ENCODE results near the gene PCDHGC5. TPM values are rescaled to one million over a fixed set of nuclear protein-coding genes. Genes with fewer than 3 reads are reported as not detected.

Gene PCDHGC5
- total RNA-seq, 4 donors from 2014 or later, result 3.1 to 5.9 (median 3.8) TPM

GRCh38 chr5:141512390-141512910 lies 23.6 kb downstream of the PCDHGC5 start:
- Histone ChIP-seq H3K27ac (peak overlapping the region in 3 of 4 donors; percentile 64 to 81 (median 79)), H3K4me1 (peaks cover 0 to 80% (median 50%) of the 10 kb centered on the region in 4 donors)

GRCh38 chr5:141512911-141513626 lies 24.2 kb downstream of the PCDHGC5 start:
- H3K27me3 ChIP-seq, result no peaks in the 10 kb centered on the region
- peak overlapping the region; percentile 25 to 81 (median 72) for H3K27ac ChIP-seq
- DNase-seq (ENCODE audit: low spot score in 2 of 2), result peak in 1 of 2 donors; percentile 27
- no peaks in the 10 kb centered on the region for H3K9me3 ChIP-seq
- peaks cover 0 to 74% (median 44%) of the 10 kb centered on the region in 4 donors for H3K4me1 ChIP-seq
- WGBS, 2 donors, result 4 to 11% methylated on average over 24 to 40 of the region's 43 CpGs
- peak overlapping the region; percentile 39 to 58 (median 48) for H3K4me3 ChIP-seq
- H3K36me3 ChIP-seq, result peaks cover 0 to 37% (median 0%) of the 10 kb centered on the region in 3 donors
- no peak for TF ChIP-seq EP300 (IDR thresholded peaks at IDR 0.05)
- no peak for TF ChIP-seq CTCF (IDR thresholded peaks at IDR 0.05)
- TF ChIP-seq POLR2A (IDR thresholded peaks at IDR 0.05), result no peak

More at GRCh38 chr5:141512390-141512910, 23.6 kb downstream of the PCDHGC5 start:
- WGBS, 2 donors, result 19 to 21% methylated on average over 28 of the region's 28 CpGs
- no peaks in the 10 kb centered on the region for H3K27me3 ChIP-seq
- peak; percentile 68 to 79 for DNase-seq (ENCODE audit: low spot score in 2 of 2)
- no peaks in the 10 kb centered on the region for H3K9me3 ChIP-seq
- H3K4me3 ChIP-seq, result peak overlapping the region; percentile 39 to 58 (median 48)
- peaks cover 0 to 32% (median 0%) of the 10 kb centered on the region in 3 donors for H3K36me3 ChIP-seq
- TF ChIP-seq POLR2A (IDR thresholded peaks at IDR 0.05) (no peak), CTCF (IDR thresholded peaks at IDR 0.05) (peak; percentile 74 to 86 (median 83))

GRCh38 chr5:141513627-141514329 lies 24.9 kb downstream of the PCDHGC5 start:
- H3K27me3 ChIP-seq, result no peaks in the 10 kb centered on the region
- peak; percentile 57 to 73 for DNase-seq (ENCODE audit: low spot score in 2 of 2)
- peaks cover 0 to 40% (median 0%) of the 10 kb centered on the region in 3 donors for H3K36me3 ChIP-seq
- peak overlapping the region; percentile 25 to 81 (median 67) for H3K27ac ChIP-seq
- H3K4me1 ChIP-seq, result peaks cover 0 to 67% (median 38%) of the 10 kb centered on the region in 4 donors
- peak in 1 of 2 donors; percentile 7 for TF ChIP-seq EP300 (IDR thresholded peaks at IDR 0.05)
- TF ChIP-seq POLR2A (IDR thresholded peaks at IDR 0.05), result no peak
- 8% methylated on average over 28 of the region's 29 CpGs for WGBS, 2 donors
- no peaks in the 10 kb centered on the region for H3K9me3 ChIP-seq
- H3K4me3 ChIP-seq, result peak overlapping the region; percentile 39 to 58 (median 48)

DNA sequence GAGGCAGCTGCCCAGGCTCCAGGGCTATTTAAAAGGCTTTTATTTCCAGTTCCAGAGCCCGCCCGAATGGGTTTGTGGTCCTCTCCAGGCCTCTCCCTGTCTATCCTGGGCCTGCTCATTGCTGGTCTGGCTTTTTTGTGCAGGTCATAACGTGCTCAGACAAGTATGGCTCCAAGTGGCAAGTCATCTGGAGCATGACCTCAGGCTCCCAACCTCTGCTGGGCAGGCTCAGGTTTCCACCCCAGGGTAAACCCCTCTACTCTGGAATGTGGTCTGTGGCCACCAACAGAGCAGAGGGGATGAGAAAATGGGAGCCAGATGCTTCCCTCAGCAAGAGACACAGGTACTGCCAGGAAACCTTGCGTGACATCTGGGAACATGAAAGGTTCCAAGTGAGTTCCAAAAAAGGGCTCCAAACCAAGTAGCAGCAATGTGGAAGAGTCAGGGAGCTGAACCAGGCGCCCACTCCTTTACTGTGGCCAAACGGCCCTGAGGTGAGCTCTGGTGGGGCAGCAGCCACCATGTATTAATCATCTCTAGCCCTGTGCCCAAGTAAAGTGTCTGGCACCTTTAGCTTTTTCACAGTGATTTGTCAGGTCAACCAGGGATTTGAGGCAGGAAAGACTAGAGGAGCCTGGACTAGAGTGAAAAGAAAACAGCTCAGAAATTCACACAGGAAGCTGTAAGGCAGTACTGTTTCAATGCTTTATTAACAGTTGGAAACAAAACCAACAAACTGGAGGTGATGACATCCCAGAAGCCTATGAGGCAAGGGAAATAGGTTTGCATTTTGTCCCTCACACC lies 25.7 kb downstream of the PCDHGC5 start:
- Histone ChIP-seq H3K9me3 (no peaks in the 10 kb centered on the region), H3K27ac (peak overlapping the region; percentile 25 to 81 (median 67)), H3K4me1 (peaks cover 0 to 62% (median 33%) of the 10 kb centered on the region in 4 donors), H3K27me3 (no peaks in the 10 kb centered on the region), H3K4me3 (peak overlapping the region in 1 of 4 donors; percentile 58), H3K36me3 (peaks cover 0 to 45% (median 0%) of the 10 kb centered on the region in 3 donors)
- TF ChIP-seq EP300 (IDR thresholded peaks at IDR 0.05) (no peak), POLR2A (IDR thresholded peaks at IDR 0.05) (no peak), CTCF (IDR thresholded peaks at IDR 0.05) (no peak)
- peak in 1 of 2 donors; percentile 18 for DNase-seq (ENCODE audit: low spot score in 2 of 2)
- 59 to 70% methylated on average over 6 of the region's 6 CpGs for WGBS, 2 donors

DNA sequence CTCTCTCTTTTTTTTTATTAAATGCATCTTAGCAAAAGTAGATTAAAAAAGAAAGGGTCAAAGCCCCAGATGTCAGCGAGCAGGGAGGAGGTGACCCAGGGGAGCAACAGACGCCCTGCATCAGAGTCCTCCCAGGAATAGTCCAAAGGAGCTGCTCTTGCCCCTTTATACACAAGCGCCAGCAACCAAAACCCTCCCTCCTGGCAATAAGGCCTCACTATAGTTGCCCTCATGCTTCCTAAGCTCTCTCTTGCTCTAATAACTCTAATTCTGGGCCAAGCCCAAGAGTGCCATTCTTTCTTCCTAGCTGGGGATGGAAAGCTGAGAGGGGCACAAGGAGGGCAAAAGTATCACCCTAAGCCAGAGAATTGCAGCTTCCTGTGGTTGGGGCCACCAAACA lies 26.3 kb downstream of the PCDHGC5 start:
- H3K9me3 ChIP-seq, result no peaks in the 10 kb centered on the region
- TF ChIP-seq EP300 (IDR thresholded peaks at IDR 0.05) (no peak), CTCF (IDR thresholded peaks at IDR 0.05) (no peak), POLR2A (IDR thresholded peaks at IDR 0.05) (no peak)
- peak overlapping the region in 2 of 4 donors; percentile 79 to 81 for H3K27ac ChIP-seq
- no peak overlapping the region for H3K4me3 ChIP-seq
- H3K27me3 ChIP-seq, result no peaks in the 10 kb centered on the region
- no peak for DNase-seq (ENCODE audit: low spot score in 2 of 2)
- peaks cover 0 to 45% (median 0%) of the 10 kb centered on the region in 3 donors for H3K36me3 ChIP-seq
- peaks cover 0 to 60% (median 30%) of the 10 kb centered on the region in 4 donors for H3K4me1 ChIP-seq
- WGBS, 2 donors, result 89 to 90% methylated on average over 3 of the region's 3 CpGs

All from tibial nerve (tissue), 4 donors.